Memory B cell (primary cell): ENCODE measurements around the gene IRF3.

Experiments used
- ATAC-seq: fragments of 150-1000 bp; cut with Tn5 transposase; 2 replicates; pipeline ENCODE4 v1.10.0; 2021; ENCODE audit warnings: low read depth, mild to moderate bottlenecking, moderate library complexity
- DNase-seq, 2 donors: peaks; one replicate each; pipeline ENCODE4 v3.0.0; 2022; ENCODE audit warnings: low spot score in 2 of 2
- H3K27ac Mint-ChIP-seq: one replicate; pipeline ENCODE4 v1.8.0; 2022; ENCODE audit warnings: mild to moderate bottlenecking, moderate library complexity, mixed read lengths
- H3K27me3 Mint-ChIP-seq: one replicate; pipeline ENCODE4 v1.8.0; 2022; ENCODE audit warnings: mixed read lengths
- H3K36me3 Mint-ChIP-seq: one replicate; pipeline ENCODE4 v1.8.0; 2022; ENCODE audit warnings: mild to moderate bottlenecking, mixed read lengths
- H3K4me1 Mint-ChIP-seq: one replicate; pipeline ENCODE4 v1.8.0; 2022; ENCODE audit warnings: mixed read lengths
- H3K4me3 Mint-ChIP-seq: one replicate; pipeline ENCODE4 v1.8.0; 2022; ENCODE audit warnings: mild to moderate bottlenecking, moderate library complexity, mixed read lengths
- H3K9me3 Mint-ChIP-seq: one replicate; pipeline ENCODE4 v1.8.0; 2022; ENCODE audit warnings: mixed read lengths

The IRF3 gene

GRCh38 chr19:49683814-49684250 is 18.2 kb upstream of the IRF3 start:
- Mint-ChIP-seq H3K4me3 (no peak overlapping the region), H3K4me1 (peaks cover 18% of the 10 kb centered on the region), H3K27me3 (no peaks in the 10 kb centered on the region), H3K36me3 (peaks cover 31% of the 10 kb centered on the region), H3K9me3 (no peaks in the 10 kb centered on the region), H3K27ac (no peak overlapping the region)
- DNase-seq: no peak
- no peak for ATAC-seq

- peaks cover 26% of the 10 kb centered on the region for H3K36me3 Mint-ChIP-seq
- no peak for ATAC-seq
- no peak for DNase-seq
- peaks cover 23% of the 10 kb centered on the region for H3K4me1 Mint-ChIP-seq
- H3K27me3 Mint-ChIP-seq: no peaks in the 10 kb centered on the region
- H3K27ac Mint-ChIP-seq: no peak overlapping the region
- no peak overlapping the region for H3K4me3 Mint-ChIP-seq
- H3K9me3 Mint-ChIP-seq: no peaks in the 10 kb centered on the region
Observed at GRCh38 chr19:49682274-49682673, 16.6 kb upstream of the IRF3 start.

GRCh38 chr19:49681830-49682229 is 16.2 kb upstream of the IRF3 start:
- DNase-seq: no peak
- H3K27ac Mint-ChIP-seq: no peak overlapping the region

GRCh38 chr19:49680421-49681351 is 15.0 kb upstream of the IRF3 start:
- ATAC-seq (peak; percentile 6), DNase-seq (peak; percentile 98 to 100)
- H3K4me3 Mint-ChIP-seq: peak overlapping the region; percentile 52
- H3K9me3 Mint-ChIP-seq: no peaks in the 10 kb centered on the region
- H3K4me1 Mint-ChIP-seq: peaks cover 26% of the 10 kb centered on the region
- peak overlapping the region; percentile 97 for H3K27ac Mint-ChIP-seq
- no peaks in the 10 kb centered on the region for H3K27me3 Mint-ChIP-seq
- peaks cover 20% of the 10 kb centered on the region for H3K36me3 Mint-ChIP-seq

More at GRCh38 chr19:49681830-49682229, 16.2 kb upstream of the IRF3 start:
- Mint-ChIP-seq H3K36me3 (peaks cover 22% of the 10 kb centered on the region), H3K4me1 (peaks cover 22% of the 10 kb centered on the region), H3K9me3 (no peaks in the 10 kb centered on the region), H3K27me3 (no peaks in the 10 kb centered on the region), H3K4me3 (no peak overlapping the region)
- ATAC-seq: no peak

GRCh38 chr19:49679771-49680413 is 14.2 kb upstream of the IRF3 start:
- DNase-seq: no peak
- no peak for ATAC-seq
- Mint-ChIP-seq H3K9me3 (no peaks in the 10 kb centered on the region), H3K36me3 (peaks cover 16% of the 10 kb centered on the region), H3K27me3 (no peaks in the 10 kb centered on the region), H3K27ac (peak overlapping the region; percentile 97), H3K4me1 (peaks cover 26% of the 10 kb centered on the region), H3K4me3 (peak overlapping the region; percentile 58)

DNA sequence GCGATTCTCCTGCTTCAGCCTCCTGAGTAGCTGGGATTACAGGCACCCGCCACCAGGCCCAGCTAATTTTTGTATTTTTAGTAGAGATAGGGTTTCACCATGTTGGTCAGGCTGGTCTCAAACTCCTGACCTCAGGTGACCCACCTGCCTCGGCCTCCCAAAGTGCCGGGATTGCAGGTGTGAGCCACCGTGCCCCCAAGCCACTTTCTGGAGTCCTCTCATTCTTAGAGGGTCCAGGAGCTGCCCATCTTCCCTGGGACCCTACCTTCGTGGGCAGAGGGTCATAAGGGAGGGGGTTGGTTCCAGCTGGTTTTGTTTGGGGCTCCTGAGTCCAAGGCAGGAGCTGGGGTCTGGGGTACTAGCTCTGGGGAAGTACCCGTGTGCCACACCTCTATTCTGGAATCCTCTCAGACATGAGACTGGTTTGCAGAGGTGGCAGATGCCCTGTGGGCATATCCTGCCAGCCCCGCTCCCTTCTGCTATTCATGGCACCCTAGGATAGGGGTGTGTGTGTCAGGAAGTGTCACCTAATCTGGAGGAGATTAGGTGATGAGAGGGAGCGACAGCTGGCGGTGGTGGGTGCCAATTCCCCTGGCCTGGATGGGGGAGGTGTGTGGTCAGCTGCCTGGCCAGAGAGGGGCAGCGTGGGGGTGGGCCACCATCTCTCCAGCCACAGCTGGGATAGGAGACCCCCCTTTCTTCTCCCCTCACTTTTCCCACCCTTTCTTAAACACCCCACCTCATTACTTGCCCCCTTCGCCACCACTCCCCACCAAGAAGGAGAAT is 13.5 kb upstream of the IRF3 start:
- H3K36me3 Mint-ChIP-seq: peaks cover 12% of the 10 kb centered on the region
- DNase-seq: no peak
- peak overlapping the region; percentile 95 for H3K4me3 Mint-ChIP-seq
- H3K27me3 Mint-ChIP-seq: no peaks in the 10 kb centered on the region
- no peaks in the 10 kb centered on the region for H3K9me3 Mint-ChIP-seq
- ATAC-seq: no peak
- peak overlapping the region; percentile 97 for H3K27ac Mint-ChIP-seq
- H3K4me1 Mint-ChIP-seq: peaks cover 26% of the 10 kb centered on the region

DNA sequence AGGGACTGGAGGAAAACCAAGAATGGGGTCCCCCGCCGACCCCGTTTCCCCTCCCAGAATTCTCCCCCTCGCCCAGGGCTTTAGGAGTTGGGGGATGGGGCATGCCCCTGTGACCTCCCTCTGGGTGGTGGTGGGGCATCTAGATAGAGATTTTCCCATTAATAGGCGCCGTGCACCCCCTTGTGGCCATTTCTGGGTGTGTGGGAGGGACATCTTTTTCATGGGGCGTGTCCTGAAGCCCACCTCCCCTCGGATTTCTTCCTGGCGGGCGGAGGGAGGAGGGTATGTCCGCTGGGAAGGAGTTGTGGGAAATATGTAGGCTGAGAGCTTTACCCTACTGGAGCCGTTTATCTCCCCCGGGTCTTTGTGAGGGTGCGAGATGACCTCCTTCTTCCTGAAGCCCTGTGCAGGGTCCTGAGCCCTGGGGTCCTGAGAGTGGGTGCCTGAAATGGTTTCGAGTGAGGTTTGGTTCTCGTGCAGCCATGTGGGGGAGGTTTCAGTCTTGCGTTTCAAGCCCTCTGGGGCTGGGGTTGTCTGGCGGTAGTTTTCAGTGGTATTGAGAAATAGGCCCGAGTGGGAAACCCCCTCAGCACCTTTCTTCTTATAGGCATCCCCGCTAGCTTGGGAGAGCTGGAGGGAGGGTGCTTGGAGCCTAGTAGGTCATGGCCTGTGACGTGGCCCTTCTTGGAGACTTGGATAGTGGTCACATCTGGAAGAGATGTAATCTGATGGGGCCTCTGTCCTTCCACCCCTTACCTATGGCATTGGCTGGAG is 12.4 kb upstream of the IRF3 start:
- peak overlapping the region; percentile 97 for H3K27ac Mint-ChIP-seq
- H3K27me3 Mint-ChIP-seq: no peaks in the 10 kb centered on the region
- peak overlapping the region; percentile 95 for H3K4me3 Mint-ChIP-seq

DNA sequence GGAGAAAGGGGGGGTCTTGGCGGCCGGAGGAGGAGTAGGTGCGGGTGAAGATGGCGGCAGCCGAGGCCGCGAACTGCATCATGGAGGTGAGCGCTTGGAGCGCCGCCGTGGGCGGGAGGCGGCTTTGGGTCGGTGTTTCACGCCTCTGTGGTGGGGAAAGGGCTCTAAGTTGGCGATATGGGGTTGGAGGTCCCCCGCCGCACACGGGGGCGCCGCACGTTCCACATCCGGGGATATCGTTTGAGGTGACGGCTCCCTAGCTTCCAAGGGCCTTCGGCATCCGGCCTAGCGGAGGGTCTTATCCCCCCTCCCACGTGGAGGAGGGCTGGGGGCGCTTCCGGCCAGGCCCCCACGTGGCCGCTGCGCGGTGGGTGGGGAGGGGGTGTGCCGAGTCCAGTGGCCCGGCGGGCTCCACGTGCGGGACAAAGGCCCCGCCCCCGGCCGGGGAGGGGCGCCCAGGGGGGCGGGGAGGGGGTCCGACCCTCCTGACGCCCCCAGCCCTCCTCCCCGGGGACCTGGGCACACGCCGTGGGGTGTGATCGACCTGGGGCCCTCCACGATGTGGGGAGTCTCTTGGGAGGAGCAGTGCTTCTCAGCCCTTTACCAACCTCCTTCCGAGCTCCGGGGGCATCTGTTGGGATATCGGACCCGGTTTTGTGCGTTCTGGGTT is 11.7 kb upstream of the IRF3 start, which contains the start of gene PRMT1:
Gene PRMT1 (plus strand): TSS at position 41 of the 670 bp plus-strand sequence. CDS start 10 bp downstream, at position 51.
- DNase-seq (peak; percentile 65 to 70), ATAC-seq (peak; percentile 16)
- H3K9me3 Mint-ChIP-seq: no peaks in the 10 kb centered on the region
- H3K27ac Mint-ChIP-seq: peak within 1 kb of the TSS; percentile 97
- peaks cover 32% of the 10 kb centered on the region for H3K4me1 Mint-ChIP-seq
- peaks cover 5% of the 10 kb centered on the region for H3K36me3 Mint-ChIP-seq
- H3K27me3 Mint-ChIP-seq: no peaks in the 10 kb centered on the region
- H3K4me3 Mint-ChIP-seq: peak within 1 kb of the TSS; percentile 99

More for the DNA sequence above, 12.4 kb upstream of the IRF3 start:
- no peaks in the 10 kb centered on the region for H3K9me3 Mint-ChIP-seq
- peaks cover 5% of the 10 kb centered on the region for H3K36me3 Mint-ChIP-seq
- ATAC-seq: peak; percentile 25
- peak; percentile 80 to 83 for DNase-seq
- H3K4me1 Mint-ChIP-seq: peaks cover 30% of the 10 kb centered on the region

DNA sequence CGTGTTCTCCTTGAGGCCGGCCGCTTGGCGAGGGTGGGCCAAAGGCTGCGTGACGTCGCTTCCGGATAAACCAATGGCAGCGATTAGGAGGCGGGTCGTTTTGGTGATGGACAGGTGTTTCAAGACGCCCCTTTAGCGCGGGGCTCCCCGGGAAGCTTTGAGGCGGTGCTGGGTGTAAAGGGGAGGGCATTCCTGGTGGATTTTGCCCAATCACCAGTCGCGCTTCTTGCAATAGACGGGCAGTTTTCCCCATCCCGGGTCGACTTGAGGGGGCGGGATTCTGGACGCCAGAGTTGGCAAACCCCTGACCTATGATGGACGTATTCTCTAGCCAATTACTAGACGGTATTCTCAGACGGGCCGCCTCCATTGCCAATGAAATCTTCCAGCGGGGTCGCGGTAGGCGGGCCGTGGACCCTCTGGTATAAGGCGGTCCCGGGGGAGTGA is 11.2 kb upstream of the IRF3 start:
- Mint-ChIP-seq H3K36me3 (peaks cover 5% of the 10 kb centered on the region), H3K4me1 (peaks cover 38% of the 10 kb centered on the region), H3K27ac (peak overlapping the region; percentile 97)

DNA sequence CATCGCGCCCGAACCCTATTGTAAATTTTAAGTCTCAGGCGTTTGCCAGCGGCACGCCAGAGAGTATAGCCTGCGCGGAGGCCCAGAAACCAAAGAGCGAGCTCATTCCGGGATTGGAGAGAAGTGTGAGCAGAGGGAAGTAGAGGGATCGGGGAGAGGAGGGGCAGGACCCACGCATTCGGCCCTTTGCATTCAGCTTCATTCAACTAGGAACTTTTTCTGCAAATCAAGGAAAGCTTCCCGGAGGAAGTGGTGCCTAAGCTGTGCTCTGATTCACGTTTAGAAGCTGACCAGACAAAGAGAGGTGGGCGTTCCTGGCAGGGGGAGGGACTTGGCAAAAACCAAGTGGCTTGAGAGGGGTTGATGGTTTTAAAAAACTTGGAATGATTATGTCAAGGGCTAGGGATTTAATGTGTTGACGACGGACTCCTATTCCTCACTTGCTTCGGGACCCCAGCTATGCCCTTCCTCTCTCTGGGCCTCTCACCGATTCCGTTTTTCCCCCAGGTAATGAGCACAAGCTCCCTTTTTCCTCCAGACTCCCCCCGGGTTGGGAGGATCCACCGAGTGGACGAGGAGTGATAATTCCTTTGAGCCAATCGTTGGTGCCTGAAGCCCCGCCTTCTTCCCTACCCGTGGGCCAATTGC is 10.6 kb upstream of the IRF3 start:
- DNase-seq: peak in 1 of 2 donors; percentile 57
- H3K27me3 Mint-ChIP-seq: no peaks in the 10 kb centered on the region
- peak; percentile 9 for ATAC-seq
- no peaks in the 10 kb centered on the region for H3K9me3 Mint-ChIP-seq
- H3K27ac Mint-ChIP-seq: peak overlapping the region; percentile 97
- peaks cover 5% of the 10 kb centered on the region for H3K36me3 Mint-ChIP-seq
- peak overlapping the region; percentile 99 for H3K4me3 Mint-ChIP-seq
- H3K4me1 Mint-ChIP-seq: peaks cover 38% of the 10 kb centered on the region

More for the DNA sequence above, 11.2 kb upstream of the IRF3 start:
- ATAC-seq (peak; percentile 68), DNase-seq (peak; percentile 89 to 97)
- Mint-ChIP-seq H3K27me3 (no peaks in the 10 kb centered on the region), H3K4me3 (peak overlapping the region; percentile 99), H3K9me3 (no peaks in the 10 kb centered on the region)

- H3K4me1 Mint-ChIP-seq: peaks cover 25% of the 10 kb centered on the region
- no peaks in the 10 kb centered on the region for H3K27me3 Mint-ChIP-seq
- H3K36me3 Mint-ChIP-seq: no peaks in the 10 kb centered on the region
- ATAC-seq (no peak), DNase-seq (peak; percentile 71 to 78)
- H3K27ac Mint-ChIP-seq: peak overlapping the region; percentile 56
- H3K4me3 Mint-ChIP-seq: peak overlapping the region; percentile 61
- H3K9me3 Mint-ChIP-seq: no peaks in the 10 kb centered on the region
Observed at GRCh38 chr19:49672131-49672919, 6.7 kb upstream of the IRF3 start.

DNA sequence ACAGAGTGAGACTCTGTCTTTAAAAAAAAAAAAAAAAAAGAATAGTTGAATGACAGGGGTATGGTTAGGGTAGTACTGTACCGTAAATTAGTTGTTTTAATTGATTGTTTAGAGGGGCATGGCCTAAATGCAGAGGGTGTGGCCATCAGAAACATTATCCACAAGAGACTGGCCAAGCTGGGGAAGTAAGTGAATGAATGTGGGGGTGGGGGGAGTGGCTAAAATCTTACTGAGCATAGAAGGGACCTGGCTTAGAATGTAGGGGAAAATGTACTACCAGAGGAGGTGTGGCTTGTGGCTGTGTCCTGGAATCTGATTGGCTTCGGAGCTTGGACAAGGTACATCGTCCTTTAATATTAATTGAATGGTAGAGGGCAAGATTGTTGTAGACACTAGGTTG is 3.9 kb upstream of the IRF3 start:
- Mint-ChIP-seq H3K27ac (no peak overlapping the region), H3K4me1 (peaks cover 35% of the 10 kb centered on the region), H3K36me3 (peaks cover 4% of the 10 kb centered on the region), H3K4me3 (no peak overlapping the region), H3K9me3 (no peaks in the 10 kb centered on the region), H3K27me3 (no peaks in the 10 kb centered on the region)
- DNase-seq (no peak), ATAC-seq (no peak)
